ENCODE measurements around the gene NUP214.
A peak's percentile ranks its signal among the peaks of the same experiment; 100 is the strongest.
"Not testable (repeated sequence)": the region's sequence is repeated elsewhere in the genome, so short reads cannot be mapped to it uniquely, and the experiment has no call there.

Gene NUP214

DNA sequence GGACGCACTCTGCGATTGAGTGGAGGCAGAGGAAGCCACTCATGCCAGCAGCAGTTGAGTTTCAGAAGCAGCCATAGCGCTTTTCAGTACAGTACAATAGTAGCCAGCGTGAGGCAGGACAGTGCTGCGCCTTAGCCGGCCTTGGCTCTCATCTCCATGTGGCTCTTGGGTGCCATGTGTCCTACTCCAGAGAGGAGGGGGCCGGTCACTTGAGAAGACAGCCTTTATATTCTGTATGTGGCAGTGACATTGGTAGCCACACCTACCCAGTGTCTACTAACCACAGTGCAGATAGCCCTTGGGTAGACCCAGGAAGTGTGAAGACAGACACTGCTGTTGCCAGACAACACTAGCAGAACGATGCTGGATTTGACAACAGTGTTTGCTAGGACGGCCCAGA is 108.6 kb downstream of the NUP214 start:
- no peak for DNase-seq (ENCODE audit: low spot score)

DNA sequence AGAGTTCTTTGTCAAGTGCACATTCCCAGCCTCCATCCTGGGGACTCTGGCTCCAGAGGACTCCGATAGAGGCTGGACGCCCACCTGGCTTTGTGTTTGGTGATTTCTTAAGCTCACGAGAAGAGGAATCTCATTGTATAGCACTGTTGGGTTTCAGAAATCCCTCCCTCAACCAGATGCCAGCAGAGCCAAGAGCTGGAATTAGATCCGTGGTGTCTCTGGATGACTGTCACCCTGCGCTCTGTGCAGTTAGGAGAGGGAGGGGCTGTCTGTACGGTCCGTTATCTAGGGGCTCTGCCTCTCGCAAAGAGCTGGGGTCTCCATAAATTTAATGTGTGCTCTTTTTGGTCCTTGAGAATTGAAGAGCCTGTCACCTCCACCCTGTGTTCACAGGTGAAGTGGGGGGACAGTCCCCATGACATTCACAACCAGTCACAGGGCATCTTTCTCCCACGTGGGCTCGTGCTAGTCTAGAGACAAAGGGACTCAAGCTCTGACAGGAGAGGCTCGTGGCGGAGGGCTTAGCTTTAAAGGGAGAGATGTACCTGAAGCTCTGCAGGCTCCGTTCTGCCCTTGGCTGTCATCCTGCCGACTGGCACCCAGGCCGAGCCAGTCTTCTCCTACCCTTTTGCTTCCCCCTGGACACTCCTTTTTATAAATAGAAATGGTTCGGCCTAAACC is 109.6 kb downstream of the NUP214 start:
- DNase-seq (ENCODE audit: low spot score), result no peak

DNA sequence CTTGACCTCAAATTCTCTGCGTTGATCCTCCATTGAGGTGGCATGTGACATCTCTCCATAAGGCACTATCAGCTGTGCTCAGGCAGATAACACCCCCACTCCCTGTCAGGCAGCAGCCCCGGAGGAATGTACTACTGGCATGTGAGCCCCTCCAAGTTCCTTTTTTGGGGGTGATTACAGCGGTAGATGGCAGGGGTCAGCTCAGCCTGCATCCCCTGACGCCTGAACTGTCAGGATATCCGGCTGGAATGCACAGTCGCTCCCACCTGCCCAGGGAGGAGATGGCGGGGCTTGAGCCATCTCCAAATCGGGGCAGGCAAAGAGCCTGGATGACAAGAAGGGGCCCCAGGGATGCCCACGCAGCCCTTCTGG is 110.1 kb downstream of the NUP214 start:
- no peak for DNase-seq (ENCODE audit: low spot score)

DNA sequence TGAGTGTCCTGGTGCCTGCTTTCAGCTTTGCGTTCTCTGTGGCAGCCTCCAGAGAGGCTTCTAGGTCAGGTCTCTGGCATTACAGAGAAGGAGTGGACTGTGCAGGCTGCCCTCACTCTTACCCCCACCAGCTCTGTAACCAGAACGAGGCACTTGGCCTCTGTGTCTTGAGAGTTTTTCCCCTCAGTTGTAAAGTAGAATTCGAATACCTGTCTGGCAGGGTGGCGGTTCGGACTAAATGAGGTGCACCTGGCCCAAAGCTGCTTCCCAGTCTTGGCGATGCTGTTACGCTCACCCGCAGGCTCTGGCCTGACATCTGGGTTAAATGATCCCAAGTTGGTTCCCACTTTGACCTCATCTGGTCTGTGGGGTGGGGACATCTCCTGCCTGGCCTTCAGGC is 110.8 kb downstream of the NUP214 start:
- no peak for DNase-seq (ENCODE audit: low spot score)

DNA sequence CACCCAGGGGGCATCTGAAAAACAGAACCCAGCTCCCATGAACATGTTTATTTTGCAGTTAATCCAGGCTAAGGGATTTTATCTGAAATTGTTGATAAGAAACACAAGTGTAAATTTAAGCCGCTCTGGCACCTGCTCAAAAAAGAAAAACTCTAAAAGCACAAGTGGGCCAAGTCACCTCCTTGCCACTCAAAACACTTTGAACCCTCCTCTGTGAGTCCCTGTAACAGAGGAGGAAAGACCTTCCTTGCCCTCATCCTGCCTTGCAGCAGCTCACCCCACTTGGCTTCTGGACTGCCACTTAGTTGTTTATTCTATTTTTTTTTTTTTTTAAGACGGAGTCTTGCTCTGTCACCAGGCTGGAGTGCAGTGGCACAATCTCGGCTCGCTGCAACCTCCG is 111.4 kb downstream of the NUP214 start:
- DNase-seq (ENCODE audit: low spot score), result no peak

DNA sequence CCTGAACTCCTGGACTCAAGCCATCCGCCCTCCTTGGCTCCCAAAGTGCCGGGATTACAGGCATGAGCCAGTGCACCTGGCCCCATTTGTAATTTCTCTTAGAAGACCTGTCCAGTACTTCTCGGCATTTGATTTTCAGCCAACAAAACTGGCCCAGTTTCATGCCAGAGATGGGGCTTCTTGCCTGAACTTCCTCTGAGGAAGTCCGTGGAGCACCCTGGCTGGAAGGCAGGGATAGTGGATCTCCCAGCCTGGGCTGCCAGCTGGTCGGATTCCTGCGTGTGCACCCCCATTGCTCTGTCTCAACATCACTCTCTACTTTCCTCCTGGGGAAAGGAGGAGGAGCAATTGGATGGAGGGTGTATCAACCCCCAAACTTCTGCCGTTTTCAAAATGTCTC is 111.9 kb downstream of the NUP214 start:
- no peak for DNase-seq (ENCODE audit: low spot score)

DNA sequence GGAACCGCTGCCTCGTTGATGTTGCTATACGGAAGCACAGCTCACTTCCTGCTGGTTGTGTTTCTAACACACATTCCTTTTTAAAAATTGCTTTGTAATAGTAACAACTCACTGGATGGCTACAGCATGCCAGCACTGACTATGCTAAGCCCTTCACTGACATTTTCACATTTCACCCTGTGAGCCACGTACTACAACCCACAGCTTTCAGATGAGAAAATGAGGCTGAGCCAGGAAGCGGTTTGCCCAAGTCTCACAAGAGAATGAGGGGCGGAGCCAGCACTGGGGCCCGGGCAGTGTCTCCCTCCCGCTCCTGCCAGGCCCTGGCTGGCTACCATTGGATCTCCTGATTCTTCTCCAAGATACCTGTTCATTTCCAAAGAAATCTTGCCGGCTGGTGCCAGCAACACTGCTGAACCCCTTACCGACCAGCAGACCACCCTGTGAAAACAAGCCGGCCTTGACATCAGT is 112.6 kb downstream of the NUP214 start:
- DNase-seq (ENCODE audit: low spot score), result peak; percentile 72

DNA sequence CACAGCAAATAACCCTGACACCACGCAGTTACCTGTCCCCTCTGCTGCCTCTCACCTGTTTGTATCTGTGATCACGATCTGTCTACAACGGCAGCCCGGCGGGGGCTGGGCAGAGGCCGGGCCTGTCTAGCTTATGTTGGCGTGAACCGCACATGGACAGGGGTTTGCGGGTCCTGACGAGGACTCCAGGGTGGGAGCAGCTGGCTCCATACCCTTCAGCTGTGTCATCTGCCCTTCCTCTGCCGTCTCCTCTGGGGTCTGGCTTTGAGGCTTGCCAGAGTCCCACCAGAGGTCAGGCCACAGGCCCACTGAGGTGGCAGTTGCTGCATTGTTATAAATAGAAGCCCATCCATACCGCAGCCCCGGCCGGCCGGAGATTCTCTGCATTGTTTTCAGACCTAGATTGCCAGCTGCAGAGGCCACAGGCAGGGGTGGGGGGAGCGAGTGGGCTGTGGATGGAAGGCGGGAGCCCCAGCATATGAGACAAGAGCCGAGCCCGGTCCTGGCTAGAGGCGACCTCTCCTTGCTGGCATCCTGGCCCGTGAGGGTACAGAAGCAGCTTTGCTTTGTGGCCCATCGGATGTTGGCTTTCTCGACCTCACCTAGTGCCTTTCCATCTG is 113.1 kb downstream of the NUP214 start:
- no peak for DNase-seq (ENCODE audit: low spot score)

DNA sequence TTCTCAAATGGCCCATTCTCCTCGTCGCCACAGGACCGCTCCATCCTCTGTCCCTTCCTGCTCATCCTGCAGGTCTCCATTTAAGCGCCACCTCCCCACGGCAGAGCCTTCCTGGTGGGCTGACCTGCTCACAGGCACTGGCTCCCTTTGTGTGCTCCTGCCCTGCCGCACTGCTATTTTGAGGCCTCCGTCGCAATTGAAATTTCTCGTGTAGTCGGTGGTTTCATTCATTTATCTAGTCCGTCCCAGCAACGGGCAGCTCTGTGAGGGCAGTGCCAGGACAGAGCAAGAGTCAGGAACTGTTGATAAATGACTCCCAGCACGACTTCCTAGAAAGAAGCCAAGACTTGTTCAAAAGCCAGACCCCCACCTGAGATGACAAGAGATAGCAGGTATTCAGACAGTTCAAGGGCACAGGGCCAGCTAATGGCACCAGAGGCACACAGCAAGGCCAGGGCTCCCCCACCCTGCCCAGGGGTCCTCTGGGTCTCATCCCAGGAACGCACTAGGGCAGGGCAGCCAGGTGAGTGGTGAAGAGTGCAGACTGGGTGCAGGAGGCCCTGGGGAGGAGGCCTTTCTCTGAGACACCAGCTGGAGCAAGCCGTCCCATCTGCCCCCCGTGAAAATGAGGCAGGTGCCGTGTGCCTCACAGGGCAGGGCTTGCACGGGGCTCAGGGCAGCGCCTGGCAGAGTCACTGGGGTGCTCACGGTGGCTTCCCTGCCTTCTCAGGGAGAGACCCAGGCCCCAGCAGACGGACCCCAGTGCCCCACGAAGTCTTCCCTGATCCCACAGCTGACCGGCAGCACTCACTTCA is 114.0 kb downstream of the NUP214 start:
- DNase-seq (ENCODE audit: low spot score), result no peak

DNA sequence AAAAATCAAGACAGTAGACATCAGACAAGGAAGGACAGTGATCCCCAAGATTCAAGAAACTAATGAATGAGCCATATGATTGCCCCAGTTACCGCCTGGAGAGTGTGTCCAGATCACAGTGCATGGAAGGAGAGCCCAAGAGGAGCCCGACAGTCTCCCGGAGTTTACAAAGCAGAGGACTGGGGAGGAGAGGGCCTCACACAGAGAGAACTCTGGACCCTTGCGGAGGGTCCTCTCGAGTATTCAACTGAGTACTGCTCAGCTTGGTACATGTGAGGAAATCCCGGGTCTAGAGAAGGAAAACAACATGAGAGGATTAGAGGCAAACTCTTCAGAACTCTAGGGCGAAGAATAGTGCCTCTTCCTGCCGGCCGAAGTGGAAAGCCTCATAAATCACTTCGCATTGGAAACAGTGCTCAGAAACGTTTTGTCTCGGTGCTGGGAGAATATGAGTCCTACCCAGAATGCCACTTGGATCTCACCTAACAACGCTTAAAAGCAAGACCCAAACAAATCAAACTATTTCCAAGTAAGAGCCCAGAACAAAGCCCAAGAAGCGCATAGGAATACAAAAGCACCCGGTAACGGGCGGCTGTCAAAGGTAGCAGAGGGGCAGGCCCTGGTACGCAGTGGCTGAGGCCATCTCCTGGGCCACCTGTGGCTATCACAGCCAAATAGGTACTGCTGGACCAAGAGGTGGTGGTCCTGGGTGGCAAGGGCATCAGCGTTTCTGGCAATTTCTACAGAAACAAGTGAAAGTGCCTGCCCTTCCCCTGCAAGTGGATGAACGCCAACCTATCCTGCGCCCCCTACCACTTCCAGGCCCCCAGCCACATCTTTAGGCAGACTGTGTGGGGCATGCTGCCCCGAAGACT is 114.9 kb downstream of the NUP214 start:
- no peak for DNase-seq (ENCODE audit: low spot score)

DNA sequence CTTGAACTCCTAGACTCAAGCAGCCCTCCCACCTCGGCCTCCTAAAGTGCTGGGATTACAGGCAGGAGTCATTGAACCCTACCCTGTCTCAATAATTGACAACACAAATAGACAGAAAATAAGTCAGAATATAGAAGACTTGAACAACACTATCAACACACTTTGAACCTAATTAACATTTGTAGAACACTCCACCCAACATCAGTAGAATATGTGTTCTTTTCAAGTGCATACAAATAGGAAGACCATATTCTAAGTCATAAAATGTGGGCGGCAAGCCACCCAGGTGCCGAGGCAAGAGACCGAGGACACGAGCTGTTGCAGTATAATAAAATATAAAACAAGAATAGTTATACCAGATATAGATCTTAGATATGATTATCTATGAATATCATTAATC is 118.9 kb downstream of the NUP214 start:
- DNase-seq (ENCODE audit: low spot score), result not testable (repeated sequence)

DNA sequence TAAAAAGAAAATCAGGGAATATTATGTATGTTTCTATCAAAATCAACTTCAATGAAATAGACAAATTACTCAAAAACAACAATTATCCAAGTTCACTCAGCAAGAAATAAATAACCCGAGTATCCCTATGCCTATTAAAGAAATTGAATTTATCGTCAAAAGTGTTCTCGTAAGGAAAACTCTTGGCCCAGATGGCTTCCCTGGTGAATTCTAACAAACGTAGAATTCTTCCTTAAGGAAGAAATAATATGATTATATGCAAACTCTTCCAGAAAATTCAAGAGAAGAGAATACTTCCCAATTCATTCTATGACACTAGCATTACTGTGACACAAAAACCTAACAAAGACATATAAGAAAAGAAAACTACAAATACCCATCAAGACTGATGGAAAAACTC is 121.2 kb downstream of the NUP214 start:
- no peak for DNase-seq (ENCODE audit: low spot score)

DNA sequence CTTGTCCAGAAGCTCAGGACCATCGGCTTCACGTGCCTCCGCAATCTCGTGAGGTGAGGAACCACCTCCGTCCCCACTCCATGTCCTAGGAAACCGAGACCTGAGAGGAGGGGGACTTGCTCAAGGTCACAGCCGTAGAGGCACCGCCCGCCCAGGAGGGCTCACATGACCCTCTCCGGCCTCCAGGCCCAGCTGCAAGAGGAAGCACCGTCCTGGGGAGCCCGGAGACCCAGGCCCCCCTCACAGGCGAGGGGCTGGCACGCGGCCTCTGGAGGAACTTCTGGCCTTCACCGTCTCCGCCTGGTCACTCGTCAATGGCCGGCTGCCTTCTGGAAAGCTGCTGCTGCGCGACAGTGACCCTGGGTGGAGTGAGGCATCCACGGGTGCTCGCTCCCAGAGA is 126.7 kb downstream of the NUP214 start:
- no peak for DNase-seq (ENCODE audit: low spot score)

DNA sequence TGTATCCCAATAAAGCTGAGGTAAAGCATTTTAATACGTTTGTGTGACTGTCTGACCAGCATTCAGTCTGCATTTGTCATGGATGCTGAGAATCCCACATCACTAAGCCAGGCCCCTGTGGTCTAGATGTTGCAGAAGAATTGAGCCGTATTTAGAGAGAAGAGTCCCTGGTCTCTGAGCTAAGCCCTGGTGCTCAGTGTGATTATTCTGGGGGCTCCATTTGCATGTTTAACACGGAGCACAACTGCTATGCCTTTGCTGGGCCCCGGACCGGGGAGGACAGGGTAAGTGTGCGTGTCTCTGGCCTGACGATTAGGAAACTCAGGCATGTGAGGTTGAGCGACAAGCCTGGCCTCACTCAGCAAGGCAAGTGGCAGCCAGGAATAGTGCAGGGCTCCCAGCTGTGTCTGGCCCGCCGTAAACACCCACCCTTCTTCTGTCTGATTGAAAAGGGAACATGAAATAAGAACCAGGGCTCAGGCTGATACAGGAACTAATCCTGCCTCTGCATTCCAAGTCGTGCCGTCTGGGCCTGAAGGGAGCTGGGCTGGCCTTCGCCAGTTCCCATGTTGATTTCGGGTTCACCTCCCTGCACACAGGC is 128.6 kb downstream of the NUP214 start:
- DNase-seq (ENCODE audit: low spot score), result peak; percentile 78

DNA sequence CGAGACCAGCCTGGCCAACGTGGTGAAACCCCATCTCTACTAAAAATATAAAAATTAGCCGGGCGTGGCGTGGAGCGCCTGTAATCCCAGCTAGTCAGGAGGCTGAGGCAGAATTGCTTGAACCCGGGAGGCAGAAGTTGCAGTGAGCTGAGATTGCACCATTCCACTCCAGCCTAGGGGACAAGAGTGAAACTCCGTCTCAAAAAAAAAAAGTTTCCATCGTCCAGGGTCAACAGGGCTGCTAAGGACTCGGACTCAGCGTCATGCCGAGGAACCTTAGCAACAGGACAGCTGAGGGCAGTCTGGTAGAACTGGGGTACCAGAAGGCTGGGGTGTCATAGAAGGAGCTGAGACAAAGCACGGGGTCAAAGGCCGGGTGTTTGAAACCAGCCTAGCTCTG is 129.2 kb downstream of the NUP214 start:
- DNase-seq (ENCODE audit: low spot score), result no peak

DNA sequence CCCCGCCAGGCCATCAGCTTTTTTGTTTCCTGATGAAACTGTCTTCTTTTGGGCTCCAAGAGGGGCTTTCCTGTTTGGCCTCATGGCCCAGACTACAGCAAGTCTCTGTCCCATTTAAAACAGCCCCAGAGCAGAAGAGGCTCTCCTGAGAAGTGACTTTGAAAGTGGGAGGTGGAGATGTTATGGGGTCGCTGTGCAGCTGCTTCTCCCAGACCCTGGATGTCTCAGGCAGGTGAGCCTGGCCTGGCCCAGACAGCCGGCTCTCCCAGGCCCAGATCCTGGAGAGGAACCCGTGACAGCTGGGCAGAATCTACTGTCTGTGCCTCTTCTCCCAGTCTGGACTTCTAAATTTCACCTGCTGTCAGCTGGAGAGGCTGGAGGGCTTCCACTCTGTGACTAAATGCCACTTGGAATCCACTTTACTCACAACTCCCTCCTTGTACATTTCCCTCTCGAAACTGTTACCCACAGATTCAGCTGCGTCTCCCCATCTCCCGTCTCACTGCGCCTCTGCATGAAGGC is 130.4 kb downstream of the NUP214 start:
- DNase-seq (ENCODE audit: low spot score), result no peak

DNA sequence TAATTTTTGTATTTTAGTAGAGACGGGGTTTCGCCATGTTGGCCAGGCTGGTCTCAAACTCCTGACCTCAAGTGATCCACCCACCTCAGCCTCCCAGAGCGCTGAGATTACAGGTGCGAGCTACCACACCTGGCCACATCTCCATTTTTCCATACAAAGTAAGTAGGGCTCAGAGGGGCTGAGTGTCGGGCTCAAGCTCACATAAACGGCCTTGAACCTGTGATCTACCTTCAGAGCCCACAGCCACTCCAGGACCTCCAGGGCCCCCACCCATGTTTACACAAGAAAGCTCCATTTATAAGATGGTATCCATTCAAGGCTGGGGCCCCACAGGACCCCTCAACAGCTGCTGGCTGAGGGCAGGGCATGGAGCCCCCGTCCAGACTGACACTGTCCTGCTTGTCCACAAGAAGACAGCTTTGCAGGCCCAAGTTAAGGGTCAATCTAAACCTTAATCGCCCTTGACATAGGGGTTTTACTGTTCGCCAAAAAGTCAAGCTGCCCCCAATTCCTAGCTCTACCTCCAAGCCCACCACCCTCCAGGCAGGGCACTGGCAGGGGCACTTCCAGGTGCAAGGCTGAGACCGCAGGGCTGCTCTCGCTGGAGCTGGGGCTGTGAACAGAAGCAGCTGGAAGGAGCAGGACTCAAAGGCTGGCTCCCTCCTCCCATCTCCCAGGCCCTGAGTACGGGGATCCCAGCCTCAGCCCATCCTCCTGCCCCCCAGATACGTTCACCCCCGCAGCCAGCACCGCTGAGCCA is 132.1 kb downstream of the NUP214 start:
- DNase-seq (ENCODE audit: low spot score), result no peak

DNA sequence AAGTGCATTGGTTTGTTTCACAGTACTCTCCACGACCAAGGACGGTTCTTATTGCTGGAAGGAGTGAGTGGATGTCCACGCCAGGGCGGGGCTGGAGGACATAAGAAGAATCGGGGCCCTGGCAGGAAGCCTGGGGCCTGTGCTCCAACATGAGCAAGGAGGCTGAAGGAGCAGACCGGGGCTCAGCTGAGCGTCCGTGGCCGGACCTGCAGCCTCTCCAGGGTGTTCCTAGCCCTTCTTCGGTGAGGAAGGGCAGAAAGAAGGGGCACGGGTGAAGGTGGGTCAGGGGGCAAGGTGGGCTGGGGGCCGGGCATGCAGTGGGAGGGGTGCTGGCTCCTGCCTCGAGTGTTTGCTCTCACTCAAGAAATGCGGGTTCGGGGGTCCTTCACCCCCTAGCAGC is 132.8 kb downstream of the NUP214 start:
- DNase-seq (ENCODE audit: low spot score), result no peak

DNA sequence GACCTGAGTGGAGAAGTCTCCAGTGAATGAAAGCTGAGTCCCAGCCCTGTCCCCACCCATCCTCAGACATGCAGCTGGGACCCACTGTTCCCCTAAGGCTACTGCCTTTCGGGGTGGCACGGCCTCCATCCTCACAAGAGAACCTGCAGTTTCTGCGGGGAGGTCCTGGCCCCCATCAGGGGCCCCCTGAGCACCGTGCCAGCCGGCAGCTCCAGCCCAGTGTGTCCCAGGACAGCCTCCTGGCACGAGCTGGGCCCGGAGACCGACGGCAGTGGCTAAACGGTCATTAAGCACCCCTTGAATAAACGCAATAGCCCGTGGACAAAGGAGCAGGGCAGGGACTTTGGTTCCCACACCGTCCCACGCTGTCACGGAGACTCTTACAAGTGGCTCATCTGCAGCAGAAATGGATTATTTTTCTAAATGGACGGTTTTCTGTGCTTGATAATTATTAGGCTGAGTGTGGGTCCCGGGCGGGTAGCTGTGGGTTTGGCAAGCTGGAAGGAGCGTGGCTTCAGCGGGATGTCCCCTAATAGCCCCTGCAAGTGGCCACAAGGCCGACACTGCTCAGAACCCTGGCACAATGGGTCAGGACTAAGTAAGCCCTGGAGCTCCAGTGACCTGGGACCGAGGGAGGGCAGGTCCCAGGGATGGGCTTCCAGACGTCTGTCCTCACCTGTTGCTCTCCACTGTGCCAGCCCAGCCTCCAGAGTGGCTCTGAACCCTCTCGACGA is 133.5 kb downstream of the NUP214 start:
- no peak for DNase-seq (ENCODE audit: low spot score)

DNA sequence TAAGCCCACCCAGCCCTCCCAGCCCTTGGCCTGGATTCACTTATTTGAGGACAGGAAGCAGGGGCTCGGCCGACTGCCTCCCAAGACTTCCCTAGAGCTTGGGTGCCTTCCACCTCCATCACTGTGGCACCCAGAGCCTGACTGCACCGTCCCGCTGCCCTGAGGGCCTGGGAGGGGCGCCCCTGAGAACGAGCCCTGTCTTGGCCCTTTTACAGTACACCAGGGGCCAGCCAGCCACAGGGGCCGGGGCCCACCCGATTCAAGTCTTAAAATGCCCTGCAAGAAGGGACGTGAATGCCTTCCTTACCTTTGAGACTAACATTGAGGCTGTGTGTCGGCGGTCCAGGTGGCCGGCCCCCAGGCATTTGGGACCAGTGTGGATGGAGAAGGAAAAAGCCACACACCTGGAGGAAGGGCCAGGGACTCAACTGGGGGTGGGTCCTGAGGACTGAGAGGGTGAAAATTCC is 134.1 kb downstream of the NUP214 start:
- no peak for DNase-seq (ENCODE audit: low spot score)

All from germinal center (tissue), 1 donor.